Endothelial cell of umbilical vein (primary cell): ENCODE data around the gene TRDMT1. TPM values are rescaled to one million over a fixed set of nuclear protein-coding genes. Genes with fewer than 3 reads are reported as not detected.
A peak's percentile ranks its signal among the peaks of the same experiment; 100 is the strongest.

Experiments
- BruUV-seq: library from RNA; stranded (reverse); fragments of 400-500 nt; replicated peaks from 2 replicates; lab custom pipeline; 2021; lab: Mats Ljungman, UMichigan
- CTCF ChIA-PET: fragments of 300-600, 350-600 bp; sonication (Branson Sonifier 250); formaldehyde crosslinking; loops from one replicate; lab custom pipeline; 2021; ENCODE audit warnings: antibody characterized with exemption, inconsistent platforms; lab: Charles Lee
- POLR2A ChIA-PET: fragments of 300-600, 350-600 bp; sonication (Branson Sonifier 250); formaldehyde crosslinking; loops from one replicate; lab custom pipeline; 2021; ENCODE audit warnings: antibody characterized with exemption, inconsistent platforms; lab: Charles Lee
- DNase-seq: peaks from one replicate; pipeline ENCODE4 v3.0.0-alpha.2; 2011; ENCODE audit warnings: low read depth, low spot score
- FAIRE-seq: peaks from 2 replicates; lab custom pipeline; 2011; peaks lifted over from hg19 to GRCh38; lab: Jason Lieb, UNC
- H2AFZ ChIP-seq: 2 replicates; pipeline ENCODE4 v1.6.0; 2012; ENCODE audit warnings: low read depth, low read length, control low read depth, inconsistent platforms
- H3K27ac ChIP-seq: 2 replicates; pipeline ENCODE4 v1.5.1; 2011; ENCODE audit warnings: low read depth, mild to moderate bottlenecking, control low read depth, low read length, moderate library complexity; ENCODE audit not compliant: insufficient read depth
- H3K27me3 ChIP-seq, 2 experiments: 2 replicates each; pipeline versions ENCODE4 v1.6.0 to v1.6.1; 2011; ENCODE audit warnings: low read length in 2 of 2, mixed read lengths in 1 of 2; ENCODE audit not compliant: control insufficient read depth in 2 of 2, insufficient read depth in 2 of 2
- H3K36me3 ChIP-seq, 2 experiments: 2 replicates in 1 of 2; 3 replicates in 1 of 2; pipeline ENCODE4 v1.5.1; 2011; ENCODE audit warnings: low read length in 2 of 2, mild to moderate bottlenecking in 1 of 2, moderate library complexity in 1 of 2; ENCODE audit not compliant: control insufficient read depth in 2 of 2, insufficient read depth in 2 of 2; ENCODE audit errors: extremely low read depth in 1 of 2
- H3K4me1 ChIP-seq: 3 replicates; pipeline ENCODE4 v1.5.1; 2011; ENCODE audit warnings: mild to moderate bottlenecking, low read length; ENCODE audit not compliant: control insufficient read depth, insufficient read depth; ENCODE audit errors: extremely low read depth
- H3K4me2 ChIP-seq: 2 replicates; pipeline ENCODE4 v1.6.1; 2011; ENCODE audit warnings: low read length, control low read depth, mixed read lengths; ENCODE audit not compliant: insufficient read depth
- H3K4me3 ChIP-seq, 3 experiments: fragments of 200-600 bp in 1 of 3; sonication (generic), shearing (Covaris generic) in 1 of 3; replicated peaks in 1 of 3; 2 replicates each; pipeline ENCODE4 v1.5.1; 2011 to 2016; ENCODE audit warnings: control low read depth in 3 of 3, low read length in 3 of 3, mild to moderate bottlenecking in 2 of 3, inconsistent platforms in 1 of 3, low read depth in 1 of 3, moderate library complexity in 1 of 3; ENCODE audit not compliant: insufficient read depth in 1 of 3
- H3K79me2 ChIP-seq: 2 replicates; pipeline ENCODE4 v1.6.0; 2012; ENCODE audit warnings: low read length, inconsistent platforms; ENCODE audit not compliant: control insufficient read depth, insufficient read depth
- H3K9ac ChIP-seq: replicated peaks from 2 replicates; pipeline ENCODE3; 2011; ENCODE audit warnings: low read length, control low read depth; ENCODE audit not compliant: insufficient read depth; ENCODE audit errors: extremely low read depth
- H3K9me1 ChIP-seq: replicated peaks from 3 replicates; pipeline ENCODE4 v1.6.0; 2011; ENCODE audit warnings: mild to moderate bottlenecking, low read length; ENCODE audit not compliant: control insufficient read depth, insufficient read depth; ENCODE audit errors: extremely low read depth
- H3K9me3 ChIP-seq: replicated peaks from 2 replicates; pipeline ENCODE4 v1.5.1; 2012; ENCODE audit warnings: low read length, inconsistent platforms; ENCODE audit not compliant: control insufficient read depth, insufficient read depth
- H4K20me1 ChIP-seq: replicated peaks from 2 replicates; pipeline ENCODE3; 2011; ENCODE audit warnings: mild to moderate bottlenecking, low read length; ENCODE audit not compliant: control insufficient read depth, insufficient read depth; ENCODE audit errors: extremely low read depth
- EZH2 ChIP-seq: IDR thresholded peaks from 2 replicates; pipeline ENCODE4 v1.6.1; 2012; ENCODE audit warnings: borderline replicate concordance, low read depth, mild to moderate bottlenecking, moderate library complexity, low read length, inconsistent platforms; ENCODE audit not compliant: severe bottlenecking
- FOS ChIP-seq: IDR thresholded peaks from 2 replicates; pipeline ENCODE4 v1.6.1; 2011; ENCODE audit warnings: mild to moderate bottlenecking, low read length, moderate library complexity, borderline replicate concordance; ENCODE audit not compliant: insufficient read depth
- GATA2 ChIP-seq: IDR thresholded peaks from 2 replicates; pipeline ENCODE4 v1.7.0; 2011; ENCODE audit warnings: low read depth, mild to moderate bottlenecking, moderate library complexity, mixed read lengths, low read length; ENCODE audit not compliant: insufficient read length, insufficient read depth
- JUN ChIP-seq: IDR thresholded peaks from 2 replicates; pipeline ENCODE4 v1.6.1; 2011; ENCODE audit warnings: borderline replicate concordance, low read depth; ENCODE audit not compliant: insufficient read length, insufficient read depth
- MYC ChIP-seq: IDR thresholded peaks from one replicate; pipeline ENCODE4 v1.6.1; 2011; ENCODE audit warnings: mild to moderate bottlenecking, low read depth, low read length
- POLR2A ChIP-seq: IDR thresholded peaks from 2 replicates; pipeline ENCODE4 v1.6.1; 2012; ENCODE audit warnings: low read depth, mild to moderate bottlenecking, control low read depth, low read length
- POLR2AphosphoS5 ChIP-seq: IDR thresholded peaks from 2 replicates; pipeline ENCODE4 v1.6.1; 2012; ENCODE audit warnings: low read depth, mild to moderate bottlenecking, control low read depth, low read length, moderate library complexity; ENCODE audit not compliant: insufficient read depth
- dilution Hi-C: fragments of 300-500 bp; cut with MboI; formaldehyde crosslinking; loops from one replicate; pipeline ENCODE4 v1.15.0; 2019; ENCODE audit warnings: low sequenced_read_pairs; ENCODE audit not compliant: extremely low pct_ligation_motif_present
- intact Hi-C: fragments of 100-400 bp; cut with micrococcal nuclease; formaldehyde crosslinking; loops from one replicate; pipeline ENCODE4 v1.10.0; 2022
- polyA plus RNA-seq, 4 experiments: library from polyadenylated mRNA; depleted of rRNA in 3 of 4; stranded (reverse) in 3 of 4; unstranded in 1 of 4; fragments of >200 nt; gene quantifications; 2 replicates each; pipeline versions ENCODE4 v1.2.1 to v1.2.3, GENCODE V29; 2011 to 2012; ENCODE audit warnings: missing spikeins in 1 of 4
- total RNA-seq: library from RNA; stranded (reverse); gene quantifications from 2 replicates; pipeline ENCODE4 v1.2.3, GENCODE V29; 2021
- TF ChIP-seq, protein P1 (sequence below), 2 donors: IDR thresholded peaks; 1 replicate in 1 of 2; 2 replicates in 1 of 2; pipeline ENCODE4 v1.5.1; 2011; ENCODE audit warnings: low read length in 2 of 2, mild to moderate bottlenecking in 2 of 2, moderate library complexity in 2 of 2, control low read depth in 1 of 2, inconsistent platforms in 1 of 2, low read depth in 1 of 2; ENCODE audit not compliant: insufficient read depth in 1 of 2; ENCODE audit errors: extremely low read depth in 1 of 2
- TF ChIP-seq, protein P2 (sequence below): IDR thresholded peaks from 2 replicates; pipeline ENCODE4 v1.6.1; 2011; ENCODE audit not compliant: insufficient read depth, insufficient read length

The TRDMT1 gene
- total and polyA plus RNA-seq, 2 donors (not counting 3 experiments of a cell fraction or from before 2014, with no cell fraction given) = 10.0 to 12.3 TPM

DNA sequence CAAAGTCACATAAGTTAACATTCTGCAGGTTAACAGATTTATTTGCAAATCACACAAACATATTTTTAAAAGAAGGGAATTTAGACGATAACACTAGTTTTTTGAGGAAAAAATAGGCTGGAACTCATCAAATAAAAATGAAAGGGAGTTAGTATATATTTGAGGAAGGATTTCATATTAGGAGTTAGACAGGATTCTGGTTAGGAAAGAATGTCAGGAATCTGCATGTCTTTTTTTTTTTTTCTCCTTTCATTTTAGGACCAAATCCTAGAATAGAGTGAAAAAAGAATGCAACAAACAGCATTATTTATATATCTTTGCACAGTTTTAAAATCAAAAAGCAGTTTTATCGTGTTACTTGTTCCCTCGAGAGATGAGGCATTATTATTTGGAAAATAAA, 8.9 kb upstream of the TRDMT1 start:
- Histone ChIP-seq H4K20me1 (no peaks in the 10 kb centered on the region), H3K9me1 (no peaks in the 10 kb centered on the region), H3K27ac (no peak overlapping the region), H3K4me1 (peaks cover 24% of the 10 kb centered on the region), H3K27me3 (no peaks in the 10 kb centered on the region), H3K4me3 (no peak overlapping the region), H3K9ac (no peak overlapping the region), H3K4me2 (no peak overlapping the region), H2AFZ (no peak overlapping the region), H3K79me2 (no peaks in the 10 kb centered on the region), H3K36me3 (no peaks in the 10 kb centered on the region), H3K9me3 (no peaks in the 10 kb centered on the region)
- intact Hi-C loops = no loop called here
- peak; percentile 14 for DNase-seq
- dilution Hi-C loops = no loop called here
- ChIA-PET CTCF (interaction anchor here (0.9 to 1.1 kb wide), 2 partner anchors 9 to 12 kb away, joined by 3 to 4 read pairs; partner anchors contain the start of gene TRDMT1), POLR2A (no interaction called here)
- TF ChIP-seq MYC = no peak
- TF ChIP-seq, protein P1, sequence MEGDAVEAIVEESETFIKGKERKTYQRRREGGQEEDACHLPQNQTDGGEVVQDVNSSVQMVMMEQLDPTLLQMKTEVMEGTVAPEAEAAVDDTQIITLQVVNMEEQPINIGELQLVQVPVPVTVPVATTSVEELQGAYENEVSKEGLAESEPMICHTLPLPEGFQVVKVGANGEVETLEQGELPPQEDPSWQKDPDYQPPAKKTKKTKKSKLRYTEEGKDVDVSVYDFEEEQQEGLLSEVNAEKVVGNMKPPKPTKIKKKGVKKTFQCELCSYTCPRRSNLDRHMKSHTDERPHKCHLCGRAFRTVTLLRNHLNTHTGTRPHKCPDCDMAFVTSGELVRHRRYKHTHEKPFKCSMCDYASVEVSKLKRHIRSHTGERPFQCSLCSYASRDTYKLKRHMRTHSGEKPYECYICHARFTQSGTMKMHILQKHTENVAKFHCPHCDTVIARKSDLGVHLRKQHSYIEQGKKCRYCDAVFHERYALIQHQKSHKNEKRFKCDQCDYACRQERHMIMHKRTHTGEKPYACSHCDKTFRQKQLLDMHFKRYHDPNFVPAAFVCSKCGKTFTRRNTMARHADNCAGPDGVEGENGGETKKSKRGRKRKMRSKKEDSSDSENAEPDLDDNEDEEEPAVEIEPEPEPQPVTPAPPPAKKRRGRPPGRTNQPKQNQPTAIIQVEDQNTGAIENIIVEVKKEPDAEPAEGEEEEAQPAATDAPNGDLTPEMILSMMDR (IDR thresholded peaks at IDR 0.05; ENCODE audit: extremely low read depth in 1 of 2, insufficient read depth in 1 of 2, low read depth in 1 of 2, low read length in 2 of 2) = no peak
- TF ChIP-seq JUN = no peak
- no peak for TF ChIP-seq POLR2AphosphoS5
- TF ChIP-seq, protein P2, sequence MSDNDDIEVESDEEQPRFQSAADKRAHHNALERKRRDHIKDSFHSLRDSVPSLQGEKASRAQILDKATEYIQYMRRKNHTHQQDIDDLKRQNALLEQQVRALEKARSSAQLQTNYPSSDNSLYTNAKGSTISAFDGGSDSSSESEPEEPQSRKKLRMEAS = no peak
- no peak for TF ChIP-seq POLR2A
- no peak for TF ChIP-seq EZH2
- no peak for TF ChIP-seq FOS
- TF ChIP-seq GATA2 = no peak
- no peak for FAIRE-seq
- BruUV-seq = no TSS peak
